ENCODE data around the gene SLCO1A2.

GRCh38 chr12:21221778-21222177 lies 112.9 kb downstream of the SLCO1A2 start:
- TF ChIP-seq CTCF (conservative IDR thresholded peaks at IDR 0.05; ENCODE audit: low read length) (no peak), EZH2phosphoT487 (IDR thresholded peaks at IDR 0.05; ENCODE audit: borderline replicate concordance) (no peak)

Data from Loucy (cell line).